ENCODE data around the gene NEDD4. TPM values are rescaled to one million over a fixed set of nuclear protein-coding genes. Genes with fewer than 3 reads are reported as not detected.
"Not testable (repeated sequence)": the region's sequence is repeated elsewhere in the genome, so short reads cannot be mapped to it uniquely, and the experiment has no call there.

NEDD4 gene
- total and polyA plus RNA-seq, 3 experiments from 2014 or later: 3.3 to 9.7 (median 8.2) TPM

DNA sequence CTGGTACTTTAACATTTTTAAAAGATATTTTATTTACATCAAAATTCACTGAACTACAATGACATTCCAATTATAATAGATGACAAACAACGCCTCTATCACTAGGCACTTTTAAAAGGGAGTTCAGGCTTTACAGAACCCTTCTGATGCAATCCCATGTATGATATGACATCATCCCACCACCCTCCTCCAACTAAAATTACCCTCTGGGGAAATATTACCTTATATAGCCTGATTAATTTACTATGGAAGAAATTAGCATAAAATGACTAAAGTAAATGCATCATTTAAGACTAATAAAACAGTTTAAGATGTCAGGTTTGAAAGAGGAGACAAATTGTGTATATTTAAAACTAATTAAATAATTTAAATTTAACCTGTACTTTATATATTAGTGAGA lies 10.4 kb upstream of the NEDD4 start:
- peaks cover 12 to 46% of the 10 kb centered on the region in 2 donors for H3K27me3 Mint-ChIP-seq
- H3K27ac ChIP-seq (ENCODE audit: low read depth, low read length); H3K36me3 ChIP-seq (ENCODE audit: insufficient read depth, low read length); H3K4me1 Mint-ChIP-seq; H3K9me3 Mint-ChIP-seq; H3K9me3 ChIP-seq (ENCODE audit: low read length); DNase-seq; POLR2A ChIA-PET; H3K4me1 ChIP-seq (ENCODE audit: insufficient read depth, low read length); H3K36me3 Mint-ChIP-seq; H3K4me3 Mint-ChIP-seq; CTCF ChIA-PET; H3K4me3 ChIP-seq (ENCODE audit: low read length); H3K27ac Mint-ChIP-seq; H3K27me3 ChIP-seq (ENCODE audit: insufficient read depth, low read length, poor library complexity, severe bottlenecking): not testable (repeated sequence)

DNA sequence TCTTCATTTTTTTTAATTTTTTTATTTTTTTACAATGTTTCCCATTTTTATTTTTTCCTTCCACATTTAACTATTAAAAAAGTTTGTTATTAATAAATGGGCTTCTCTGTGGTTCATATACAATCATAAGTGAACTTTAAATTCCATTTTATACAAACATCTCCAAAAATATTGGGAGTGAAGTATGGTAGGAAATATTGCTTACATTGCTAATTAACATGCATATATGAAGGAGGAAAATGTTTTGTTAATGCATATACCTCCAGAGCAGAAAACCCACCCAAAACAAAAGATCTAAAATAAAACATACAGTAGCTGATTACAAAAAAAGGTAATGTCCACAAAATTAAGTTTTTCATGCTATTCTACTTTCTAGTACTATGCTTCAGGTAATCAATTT lies 9.9 kb upstream of the NEDD4 start:
- H3K27me3 ChIP-seq (ENCODE audit: insufficient read depth, low read length, poor library complexity, severe bottlenecking); DNase-seq; H3K27ac ChIP-seq (ENCODE audit: low read depth, low read length); H3K36me3 Mint-ChIP-seq; POLR2A ChIA-PET; H3K27ac Mint-ChIP-seq; H3K9me3 Mint-ChIP-seq; H3K4me1 Mint-ChIP-seq; H3K4me1 ChIP-seq (ENCODE audit: insufficient read depth, low read length); H3K9me3 ChIP-seq (ENCODE audit: low read length); H3K4me3 Mint-ChIP-seq; H3K4me3 ChIP-seq (ENCODE audit: low read length); CTCF ChIA-PET; H3K36me3 ChIP-seq (ENCODE audit: insufficient read depth, low read length): not testable (repeated sequence)
- H3K27me3 Mint-ChIP-seq: peaks cover 11 to 42% of the 10 kb centered on the region in 2 donors

DNA sequence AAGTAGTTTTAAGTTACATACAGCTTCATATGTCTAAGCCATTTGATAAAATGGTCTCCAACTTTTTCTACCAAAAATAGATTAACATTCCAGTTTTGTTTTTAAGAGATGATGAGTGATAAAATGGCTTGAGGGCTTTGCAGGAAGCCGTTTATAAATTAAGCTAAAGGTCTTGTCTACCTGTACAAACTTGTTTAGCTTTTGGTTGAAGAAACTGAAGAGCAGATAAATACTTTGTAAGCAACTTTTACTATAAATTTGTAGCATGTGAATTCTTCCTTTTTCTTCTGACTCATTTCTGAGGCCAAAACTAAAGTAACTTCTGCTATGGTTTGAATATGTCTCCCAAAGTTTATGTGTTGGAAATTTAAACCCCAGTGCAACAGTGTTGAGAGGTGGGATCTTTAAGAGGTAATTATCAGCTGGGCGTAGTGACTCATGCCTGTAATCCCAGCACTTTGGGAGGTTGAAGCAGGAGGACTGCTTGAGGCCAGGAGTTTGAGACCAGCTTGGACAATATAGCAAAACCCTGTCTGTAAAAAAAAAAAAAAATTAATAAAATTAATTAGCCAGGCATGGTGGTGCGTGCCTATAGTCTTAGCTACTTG lies 8.2 kb upstream of the NEDD4 start:
- H3K27ac Mint-ChIP-seq: no peak overlapping the region
- Histone ChIP-seq H3K4me1 (ENCODE audit: insufficient read depth, low read length) (no peaks in the 10 kb centered on the region), H3K27me3 (ENCODE audit: insufficient read depth, low read length, poor library complexity, severe bottlenecking) (no peaks in the 10 kb centered on the region), H3K36me3 (ENCODE audit: insufficient read depth, low read length) (no peaks in the 10 kb centered on the region), H3K27ac (ENCODE audit: low read depth, low read length) (no peak overlapping the region), H3K9me3 (ENCODE audit: low read length) (no peaks in the 10 kb centered on the region), H3K4me3 (ENCODE audit: low read length) (no peak overlapping the region)
- H3K36me3 Mint-ChIP-seq: no peaks in the 10 kb centered on the region
- no peak for DNase-seq
- peaks cover 5 to 34% of the 10 kb centered on the region in 2 donors for H3K27me3 Mint-ChIP-seq
- H3K4me1 Mint-ChIP-seq: peaks cover 0 to 2% (median 0%) of the 10 kb centered on the region in 3 donors
- CTCF ChIA-PET: interaction anchor here (1.2 kb wide), 1 partner anchor 9 kb away, joined by 3 read pairs; no protein-coding TSS in a partner anchor
- POLR2A ChIA-PET: no interaction called here
- H3K9me3 Mint-ChIP-seq: no peaks in the 10 kb centered on the region
- no peak overlapping the region for H3K4me3 Mint-ChIP-seq

DNA sequence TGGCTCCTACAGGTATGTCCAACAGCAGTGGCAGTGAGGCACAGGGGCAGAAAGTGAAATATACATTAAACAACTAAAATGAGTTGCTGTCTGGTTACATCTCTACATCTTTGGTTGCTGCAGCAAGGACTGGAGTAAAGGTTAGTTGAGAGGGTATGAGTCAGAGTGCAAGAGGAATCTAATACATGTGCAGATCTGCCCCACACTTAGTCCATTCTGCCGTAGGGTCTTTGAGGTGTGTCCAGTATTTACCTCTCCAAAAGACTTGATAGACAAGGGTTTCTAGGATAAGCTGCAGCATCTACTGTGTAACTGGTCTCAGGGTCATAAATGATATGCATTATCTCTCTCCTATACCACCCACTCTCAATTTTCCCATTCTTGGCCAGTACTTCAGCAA lies 6.2 kb upstream of the NEDD4 start:
- H3K9me3 Mint-ChIP-seq: no peaks in the 10 kb centered on the region
- H3K4me3 ChIP-seq (ENCODE audit: low read length): no peak overlapping the region
- peaks cover 4 to 30% of the 10 kb centered on the region in 2 donors for H3K27me3 Mint-ChIP-seq

DNA sequence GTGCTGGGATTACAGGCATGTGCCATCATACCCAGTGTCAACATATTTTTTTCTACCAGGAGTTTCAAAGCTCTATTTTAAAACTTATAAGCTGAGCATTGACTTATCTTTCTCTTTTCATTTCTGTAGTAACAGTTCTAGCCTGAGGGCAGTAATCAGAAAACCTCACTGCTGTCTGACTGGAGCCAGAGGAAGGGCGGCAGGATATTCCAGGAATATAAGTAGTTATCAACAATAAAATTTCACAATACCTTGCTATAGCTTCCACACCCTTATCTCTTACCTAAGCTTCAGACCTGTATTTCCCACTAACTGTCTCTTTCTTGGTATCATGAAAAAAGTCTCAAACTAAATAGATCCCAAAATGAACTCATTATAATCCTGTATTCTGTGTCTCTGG lies 5.1 kb upstream of the NEDD4 start:
- Histone ChIP-seq H3K36me3 (ENCODE audit: insufficient read depth, low read length) (no peaks in the 10 kb centered on the region), H3K4me1 (ENCODE audit: insufficient read depth, low read length) (no peaks in the 10 kb centered on the region), H3K27me3 (ENCODE audit: insufficient read depth, low read length, poor library complexity, severe bottlenecking) (no peaks in the 10 kb centered on the region), H3K9me3 (ENCODE audit: low read length) (no peaks in the 10 kb centered on the region), H3K4me3 (ENCODE audit: low read length) (no peak overlapping the region), H3K27ac (ENCODE audit: low read depth, low read length) (no peak overlapping the region)
- Mint-ChIP-seq H3K27me3 (peaks cover 4 to 27% of the 10 kb centered on the region in 2 donors), H3K4me1 (peaks cover 0 to 4% (median 4%) of the 10 kb centered on the region in 3 donors), H3K36me3 (no peaks in the 10 kb centered on the region), H3K4me3 (peak overlapping the region in 1 of 7 donors; percentile 35), H3K27ac (no peak overlapping the region), H3K9me3 (no peaks in the 10 kb centered on the region)
- CTCF ChIA-PET: no interaction called here
- POLR2A ChIA-PET: no interaction called here
- no peak for DNase-seq

More for the DNA sequence above, 6.2 kb upstream of the NEDD4 start:
- Mint-ChIP-seq H3K27ac (no peak overlapping the region), H3K36me3 (no peaks in the 10 kb centered on the region), H3K4me1 (no peaks in the 10 kb centered on the region), H3K4me3 (peak overlapping the region in 1 of 7 donors; percentile 26)
- Histone ChIP-seq H3K4me1 (ENCODE audit: insufficient read depth, low read length) (no peaks in the 10 kb centered on the region), H3K36me3 (ENCODE audit: insufficient read depth, low read length) (no peaks in the 10 kb centered on the region), H3K9me3 (ENCODE audit: low read length) (no peaks in the 10 kb centered on the region), H3K27ac (ENCODE audit: low read depth, low read length) (no peak overlapping the region), H3K27me3 (ENCODE audit: insufficient read depth, low read length, poor library complexity, severe bottlenecking) (no peaks in the 10 kb centered on the region)
- ChIA-PET POLR2A (no interaction called here), CTCF (no interaction called here)
- no peak for DNase-seq

DNA sequence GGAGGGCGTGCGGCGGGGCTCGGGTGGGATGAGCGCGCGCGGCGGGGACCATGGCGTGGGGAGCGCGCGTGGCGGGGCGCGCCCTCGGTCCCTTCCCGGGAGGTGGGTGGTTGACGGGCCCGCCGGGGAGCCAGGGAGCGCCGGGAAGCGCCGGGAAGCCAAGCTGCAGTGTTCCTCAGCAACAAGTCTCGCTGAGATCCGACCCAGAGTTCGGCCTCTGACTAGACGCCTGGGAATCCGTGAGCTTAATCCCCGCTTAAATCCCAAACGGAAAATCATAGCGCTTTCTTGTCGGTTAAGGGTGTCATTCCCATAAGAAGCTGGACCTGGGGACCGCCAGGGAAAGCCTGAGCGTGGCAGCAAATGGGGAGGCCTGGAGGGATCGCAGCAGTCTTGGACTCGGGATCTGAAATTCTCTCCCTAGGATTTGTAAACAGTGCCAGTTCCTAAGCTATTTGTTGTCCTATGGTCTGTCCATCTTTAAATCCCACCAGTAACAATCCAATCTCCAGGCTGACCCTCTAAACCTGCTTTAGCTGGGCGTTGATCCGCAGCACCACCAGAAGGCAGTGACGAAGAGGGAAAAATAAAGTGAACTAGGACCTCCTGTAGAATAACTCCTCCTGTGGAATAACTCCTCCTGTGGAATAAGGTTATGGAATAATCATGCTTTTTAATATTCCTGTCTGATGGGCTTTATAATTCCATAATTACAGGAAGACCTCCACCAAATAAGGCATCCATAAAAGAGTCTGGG lies 570 bp upstream of the NEDD4 start:
- H3K36me3 Mint-ChIP-seq: peaks cover 0 to 2% (median 0%) of the 10 kb centered on the region in 3 donors
- H3K4me1 Mint-ChIP-seq: peaks cover 12 to 27% (median 22%) of the 10 kb centered on the region in 3 donors
- no peak for DNase-seq
- H3K27ac Mint-ChIP-seq: peak overlapping the region in 2 of 8 donors; percentile 7 to 52
- peaks cover 0 to under 1% of the 10 kb centered on the region in 2 donors for H3K27me3 Mint-ChIP-seq
- peak overlapping the region; percentile 52 for H3K4me3 ChIP-seq (ENCODE audit: low read length)
- H3K27me3 ChIP-seq (ENCODE audit: insufficient read depth, low read length, poor library complexity, severe bottlenecking): no peaks in the 10 kb centered on the region
- CTCF ChIA-PET: interaction anchor here (0.7 to 1.5 kb wide), 4 partner anchors 13 to 59 kb away, joined by 3 to 4 read pairs (median 3); no protein-coding TSS in a partner anchor
- no peaks in the 10 kb centered on the region for H3K4me1 ChIP-seq (ENCODE audit: insufficient read depth, low read length)
- no peaks in the 10 kb centered on the region for H3K9me3 ChIP-seq (ENCODE audit: low read length)
- peak overlapping the region; percentile 77 to 96 (median 83) for H3K4me3 Mint-ChIP-seq
- no peak overlapping the region for H3K27ac ChIP-seq (ENCODE audit: low read depth, low read length)
- no peaks in the 10 kb centered on the region for H3K36me3 ChIP-seq (ENCODE audit: insufficient read depth, low read length)
- no peaks in the 10 kb centered on the region for H3K9me3 Mint-ChIP-seq
- POLR2A ChIA-PET: no interaction called here

DNA sequence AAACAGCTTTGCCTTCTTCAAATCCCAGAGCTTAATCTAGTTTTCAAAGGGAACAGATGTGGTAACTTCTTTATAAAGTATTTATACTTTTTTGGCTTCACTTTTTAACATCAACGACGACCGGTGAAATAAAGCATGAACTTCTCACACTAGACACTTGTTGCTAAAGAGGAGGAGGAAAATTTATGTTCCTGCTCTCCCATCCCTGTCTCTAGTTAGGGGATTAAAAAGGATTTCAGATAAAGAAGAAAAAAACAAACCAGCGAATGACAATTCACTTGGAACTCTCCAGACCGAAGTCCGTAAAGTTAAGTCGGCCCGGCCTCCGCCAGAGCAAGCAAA lies 672 bp downstream of the NEDD4 start:
- no peaks in the 10 kb centered on the region for H3K4me1 ChIP-seq (ENCODE audit: insufficient read depth, low read length)
- Mint-ChIP-seq H3K27me3 (no peaks in the 10 kb centered on the region), H3K4me3 (peak overlapping the region; percentile 88 to 96 (median 89)), H3K4me1 (peaks cover 12 to 27% (median 22%) of the 10 kb centered on the region in 3 donors), H3K27ac (peak overlapping the region in 5 of 8 donors; percentile 1 to 85 (median 80)), H3K36me3 (peaks cover 0 to 2% (median 0%) of the 10 kb centered on the region in 3 donors), H3K9me3 (no peaks in the 10 kb centered on the region)
- no peaks in the 10 kb centered on the region for H3K27me3 ChIP-seq (ENCODE audit: insufficient read depth, low read length, poor library complexity, severe bottlenecking)
- no peak for DNase-seq
- peak overlapping the region; percentile 43 for H3K4me3 ChIP-seq (ENCODE audit: low read length)
- ChIA-PET CTCF (interaction anchor here (0.6 to 1.5 kb wide), 4 partner anchors 9 to 262 kb away, joined by 3 read pairs; no protein-coding TSS in a partner anchor), POLR2A (no interaction called here)
- H3K36me3 ChIP-seq (ENCODE audit: insufficient read depth, low read length): no peaks in the 10 kb centered on the region
- no peaks in the 10 kb centered on the region for H3K9me3 ChIP-seq (ENCODE audit: low read length)
- H3K27ac ChIP-seq (ENCODE audit: low read depth, low read length): peak overlapping the region; percentile 29

All from CD8-positive, alpha-beta memory T cell (primary cell).